Measurements from ENCODE around the gene C5orf34.

The C5orf34 gene

GRCh38 chr5:43437062-43437660 lies 77.8 kb downstream of the C5orf34 start:
- intact Hi-C loops (cut with DNase I; ENCODE audit: low total_unique reads) = no loop called here
- H3K27ac ChIP-seq = no peak overlapping the region
- H3K27me3 ChIP-seq = no peaks in the 10 kb centered on the region
- no peak for DNase-seq
- H3K9me3 ChIP-seq = peaks cover 0 to 32% (median 14%) of the 10 kb centered on the region in 3 donors
- H3K4me3 ChIP-seq = no peak overlapping the region
- H3K4me1 ChIP-seq = peaks cover 0 to 14% (median 6%) of the 10 kb centered on the region in 4 donors
- H3K36me3 ChIP-seq = peaks cover 0 to under 1% (median 0%) of the 10 kb centered on the region in 3 donors
- TF ChIP-seq CTCF (IDR thresholded peaks at IDR 0.05) = no peak
